Esophagus squamous epithelium (tissue), 5 donors: ENCODE measurements around the gene GREB1. TPM values are rescaled to one million over a fixed set of nuclear protein-coding genes. Genes with fewer than 3 reads are reported as not detected.

ENCODE experiments used
- DNase-seq: peaks from one replicate; lab custom pipeline; 2025; lab: John Stamatoyannopoulos, UW
- H3K27ac ChIP-seq, 4 donors: fragments of 200-600 bp; sonication (generic); one replicate each; pipeline ENCODE4 v1.5.1; 2016 to 2019; ENCODE audit warnings: mild to moderate bottlenecking in 1 of 4
- H3K27me3 ChIP-seq, 4 donors: fragments of 200-600 bp; sonication (generic); 1 replicate in 3 of 4; 2 replicates in 1 of 4; pipeline versions ENCODE4 v1.5.1 to v1.6.0; 2017 to 2021; ENCODE audit warnings: antibody characterized with exemption in 1 of 4
- H3K36me3 ChIP-seq, 3 donors: fragments of 200-600 bp; sonication (generic); one replicate each; pipeline ENCODE4 v1.5.1; 2016 to 2019
- H3K4me1 ChIP-seq, 3 donors: fragments of 200-600 bp; sonication (generic); one replicate each; pipeline ENCODE4 v1.5.1; 2017 to 2019
- H3K4me3 ChIP-seq, 4 donors: fragments of 200-600 bp; sonication (generic); 1 replicate in 3 of 4; 2 replicates in 1 of 4; pipeline ENCODE4 v1.5.1; 2016 to 2019; ENCODE audit warnings: mild to moderate bottlenecking in 2 of 4, moderate library complexity in 1 of 4
- H3K9me3 ChIP-seq, 3 donors: fragments of 200-600 bp; sonication (generic); one replicate each; pipeline ENCODE4 v1.5.1; 2016 to 2019
- POLR2A ChIP-seq, 4 donors: fragments of 450-650 bp; IDR thresholded peaks; one replicate each; pipeline ENCODE4 v1.6.1; 2017; ENCODE audit warnings: antibody characterized with exemption in 4 of 4, mild to moderate bottlenecking in 4 of 4, moderate library complexity in 3 of 4
- WGBS, 2 donors: methylation state at CpG; one replicate each; pipeline ENCODE4 v1.1.5; 2018; 5-methylcytosine and 5-hydroxymethylcytosine counted together
- intact Hi-C: fragments of 100-400 bp; cut with DNase I; formaldehyde crosslinking; loops from one replicate; pipeline ENCODE4 v1.15.0; 2022
- total RNA-seq, 4 donors: library from RNA; depleted of rRNA; stranded (reverse); fragments of >200 nt; gene quantifications; one replicate each; pipeline ENCODE4 v1.1.0, GENCODE V29; 2016
- TF ChIP-seq, protein P1 (sequence below), 6 experiments: fragments of 450-650 bp in 4 of 6; fragments of 200-600 bp in 2 of 6; sonication (generic) in 2 of 6; IDR thresholded peaks; one replicate each; pipeline ENCODE4 v1.5.1; 2016 to 2019; ENCODE audit warnings: antibody characterized with exemption in 6 of 6, mild to moderate bottlenecking in 4 of 6, moderate library complexity in 4 of 6
- donor health status: DM: yes; HTN: yes; CAD: no.

Gene GREB1
- total RNA-seq, 4 donors from 2014 or later = 0.08 to 1.7 (median 0.51) TPM

DNA sequence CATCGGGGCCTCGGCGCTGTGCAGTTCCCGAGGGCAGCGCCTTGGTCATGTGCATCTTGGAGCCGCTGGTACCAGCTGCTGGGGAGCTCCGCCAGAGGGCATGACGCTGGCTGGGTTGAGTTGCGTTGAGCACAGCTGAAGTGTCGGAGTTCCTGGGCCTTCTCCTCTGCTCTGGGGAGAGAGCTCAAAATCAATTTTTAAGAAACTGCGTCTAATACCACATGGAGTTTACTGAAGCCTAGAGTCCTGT lies 48.7 kb downstream of the GREB1 start:
- no peaks in the 10 kb centered on the region for H3K9me3 ChIP-seq
- no peaks in the 10 kb centered on the region for H3K36me3 ChIP-seq
- no peaks in the 10 kb centered on the region for H3K27me3 ChIP-seq
- H3K27ac ChIP-seq = peak overlapping the region in 1 of 4 donors; percentile 34
- TF ChIP-seq POLR2A (IDR thresholded peaks at IDR 0.05) = no peak
- TF ChIP-seq, protein P1, sequence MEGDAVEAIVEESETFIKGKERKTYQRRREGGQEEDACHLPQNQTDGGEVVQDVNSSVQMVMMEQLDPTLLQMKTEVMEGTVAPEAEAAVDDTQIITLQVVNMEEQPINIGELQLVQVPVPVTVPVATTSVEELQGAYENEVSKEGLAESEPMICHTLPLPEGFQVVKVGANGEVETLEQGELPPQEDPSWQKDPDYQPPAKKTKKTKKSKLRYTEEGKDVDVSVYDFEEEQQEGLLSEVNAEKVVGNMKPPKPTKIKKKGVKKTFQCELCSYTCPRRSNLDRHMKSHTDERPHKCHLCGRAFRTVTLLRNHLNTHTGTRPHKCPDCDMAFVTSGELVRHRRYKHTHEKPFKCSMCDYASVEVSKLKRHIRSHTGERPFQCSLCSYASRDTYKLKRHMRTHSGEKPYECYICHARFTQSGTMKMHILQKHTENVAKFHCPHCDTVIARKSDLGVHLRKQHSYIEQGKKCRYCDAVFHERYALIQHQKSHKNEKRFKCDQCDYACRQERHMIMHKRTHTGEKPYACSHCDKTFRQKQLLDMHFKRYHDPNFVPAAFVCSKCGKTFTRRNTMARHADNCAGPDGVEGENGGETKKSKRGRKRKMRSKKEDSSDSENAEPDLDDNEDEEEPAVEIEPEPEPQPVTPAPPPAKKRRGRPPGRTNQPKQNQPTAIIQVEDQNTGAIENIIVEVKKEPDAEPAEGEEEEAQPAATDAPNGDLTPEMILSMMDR (IDR thresholded peaks at IDR 0.05) = no peak
- 73% methylated on average over 3 of the region's 11 CpGs; no CpG with 5 or more reads in 1 of the 2 donors for WGBS, 2 donors
- intact Hi-C loops = loop anchor here (2.0 kb wide), 1 partner anchor 104 kb away; no protein-coding TSS in a partner anchor
- H3K4me3 ChIP-seq = no peak overlapping the region
- no peak for DNase-seq
- peaks cover 0 to 17% (median 8%) of the 10 kb centered on the region in 3 donors for H3K4me1 ChIP-seq

DNA sequence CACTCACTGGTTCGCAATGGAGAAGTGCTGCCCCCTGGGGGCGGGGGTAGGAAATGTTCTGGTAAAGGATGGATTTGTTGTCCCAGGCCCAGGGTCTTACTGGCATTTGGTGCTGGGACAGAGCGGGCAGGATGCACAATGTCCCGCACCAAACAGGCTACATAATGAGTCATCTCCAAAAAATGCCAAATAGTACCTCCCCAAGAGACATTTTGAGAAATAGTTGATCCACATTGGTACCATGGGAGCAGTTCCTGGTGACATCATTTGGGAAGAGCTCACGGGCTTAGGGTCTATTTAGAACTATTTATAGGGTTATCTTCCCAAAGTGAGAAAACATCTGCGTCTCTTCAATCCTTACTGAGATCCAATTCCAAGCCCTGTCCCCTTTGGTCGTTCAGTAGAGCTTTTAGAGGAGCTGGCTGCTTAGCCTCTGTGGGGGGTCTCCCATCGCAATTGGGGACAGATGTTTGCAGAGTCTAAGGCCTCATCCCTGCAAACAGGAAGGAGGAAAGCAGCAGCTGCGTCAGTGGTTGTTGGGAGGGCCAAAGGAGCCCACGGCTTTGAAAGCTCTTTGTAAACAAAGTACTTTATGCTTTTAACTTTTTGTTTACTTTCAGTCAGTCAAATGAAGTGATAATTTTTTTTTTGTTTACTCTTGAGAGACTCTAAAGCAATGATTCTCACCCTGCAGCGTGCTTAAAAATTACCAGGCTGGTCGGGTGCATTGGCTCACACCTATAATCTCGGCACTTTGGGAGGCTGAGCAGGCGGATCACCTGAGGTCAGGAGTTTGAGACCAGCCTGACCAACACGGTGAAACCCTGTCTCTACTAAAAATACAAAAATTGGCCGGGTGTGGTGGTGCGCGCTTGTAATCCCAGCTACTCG lies 49.3 kb downstream of the GREB1 start:
- H3K27ac ChIP-seq = peak overlapping the region in 1 of 4 donors; percentile 42
- no peaks in the 10 kb centered on the region for H3K27me3 ChIP-seq
- no peaks in the 10 kb centered on the region for H3K9me3 ChIP-seq
- no peaks in the 10 kb centered on the region for H3K36me3 ChIP-seq
- no peak for TF ChIP-seq POLR2A (IDR thresholded peaks at IDR 0.05)
- TF ChIP-seq, protein P1 (IDR thresholded peaks at IDR 0.05) = peak; percentile 31 to 77 (median 66)
- H3K4me1 ChIP-seq = peaks cover 0 to 17% (median 8%) of the 10 kb centered on the region in 3 donors
- no peak overlapping the region for H3K4me3 ChIP-seq
- intact Hi-C loops = loop anchor here (2.0 kb wide), 1 partner anchor 104 kb away; no protein-coding TSS in a partner anchor
- no peak for DNase-seq
- 35 to 39% methylated on average over 15 to 17 of the region's 19 CpGs for WGBS, 2 donors

- no peak for DNase-seq
- no peak for TF ChIP-seq POLR2A (IDR thresholded peaks at IDR 0.05)
- TF ChIP-seq, protein P1 (IDR thresholded peaks at IDR 0.05) = peak; percentile 46 to 87 (median 78)
- H3K36me3 ChIP-seq = no peaks in the 10 kb centered on the region
- H3K4me1 ChIP-seq = peaks cover 0 to 17% (median 8%) of the 10 kb centered on the region in 3 donors
- H3K27ac ChIP-seq = peak overlapping the region in 2 of 4 donors; percentile 6 to 42
- H3K4me3 ChIP-seq = no peak overlapping the region
- WGBS, 2 donors = 45 to 52% methylated on average over 11 to 14 of the region's 14 CpGs
- H3K27me3 ChIP-seq = no peaks in the 10 kb centered on the region
- intact Hi-C loops = loop anchor here (2.0 kb wide), 1 partner anchor 105 kb away; no protein-coding TSS in a partner anchor
- H3K9me3 ChIP-seq = no peaks in the 10 kb centered on the region
Observed at GRCh38 chr2:11583840-11584524, 50.1 kb downstream of the GREB1 start.

GRCh38 chr2:11584525-11585056 lies 50.7 kb downstream of the GREB1 start:
- DNase-seq = no peak
- 74 to 80% methylated on average over 17 to 18 of the region's 18 CpGs for WGBS, 2 donors

More at GRCh38 chr2:11584525-11585056, 50.7 kb downstream of the GREB1 start:
- TF ChIP-seq, protein P1 (IDR thresholded peaks at IDR 0.05) = no peak
- H3K4me3 ChIP-seq = no peak overlapping the region
- H3K9me3 ChIP-seq = no peaks in the 10 kb centered on the region
- H3K27me3 ChIP-seq = no peaks in the 10 kb centered on the region
- H3K27ac ChIP-seq = no peak overlapping the region
- no peaks in the 10 kb centered on the region for H3K36me3 ChIP-seq
- H3K4me1 ChIP-seq = peaks cover 0 to 17% (median 8%) of the 10 kb centered on the region in 3 donors
- intact Hi-C loops = no loop called here
